CD4-positive, alpha-beta T cell treated with Interferon gamma for 1 hour (primary cell): ENCODE measurements around the gene STAT6.
"Not testable (repeated sequence)": the region's sequence is repeated elsewhere in the genome, so short reads cannot be mapped to it uniquely, and the experiment has no call there.

ENCODE experiments used
- DNase-seq: peaks from one replicate; pipeline ENCODE4 v3.0.0-alpha.2; 2020

STAT6 gene

DNA sequence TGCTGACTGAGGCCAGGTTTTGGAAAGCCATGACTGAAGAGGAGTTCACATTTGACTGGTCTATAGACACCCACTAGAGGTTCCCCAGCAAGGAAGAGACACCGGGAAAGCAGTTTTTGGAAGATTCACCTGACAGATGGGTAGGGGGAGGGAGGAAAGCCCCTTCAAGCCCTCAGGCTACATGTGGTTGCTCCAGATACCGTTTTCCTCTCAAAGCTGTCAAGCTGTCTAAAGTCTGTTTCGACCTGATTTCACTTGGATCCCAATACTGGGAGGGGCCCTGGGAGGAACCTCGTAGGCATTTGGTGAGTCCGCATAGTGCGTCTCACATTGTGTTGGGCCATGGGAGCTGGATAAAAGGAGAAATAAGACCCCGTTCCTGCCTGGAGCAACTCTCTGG, 15.4 kb upstream of the STAT6 start:
- DNase-seq = no peak

DNA sequence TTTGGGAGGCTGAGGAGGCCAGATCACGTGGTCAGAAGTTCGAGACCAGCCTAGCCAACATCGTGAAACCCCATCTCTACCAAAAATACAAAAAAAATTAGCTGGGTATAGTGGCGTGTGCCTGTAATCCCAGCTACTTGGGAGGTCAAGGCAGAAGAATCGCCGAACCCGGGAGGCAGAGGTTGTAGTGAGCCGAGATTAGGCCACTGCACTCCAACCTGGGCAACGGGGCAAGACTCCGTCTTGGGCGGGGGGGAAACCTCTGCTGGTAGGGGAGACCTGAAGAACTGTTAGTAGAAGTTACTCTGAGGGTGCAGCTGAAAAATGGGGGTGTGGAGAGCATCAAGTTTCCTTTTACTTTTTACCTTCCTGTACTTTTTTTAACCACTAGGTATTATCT, 14.9 kb upstream of the STAT6 start:
- no peak for DNase-seq

DNA sequence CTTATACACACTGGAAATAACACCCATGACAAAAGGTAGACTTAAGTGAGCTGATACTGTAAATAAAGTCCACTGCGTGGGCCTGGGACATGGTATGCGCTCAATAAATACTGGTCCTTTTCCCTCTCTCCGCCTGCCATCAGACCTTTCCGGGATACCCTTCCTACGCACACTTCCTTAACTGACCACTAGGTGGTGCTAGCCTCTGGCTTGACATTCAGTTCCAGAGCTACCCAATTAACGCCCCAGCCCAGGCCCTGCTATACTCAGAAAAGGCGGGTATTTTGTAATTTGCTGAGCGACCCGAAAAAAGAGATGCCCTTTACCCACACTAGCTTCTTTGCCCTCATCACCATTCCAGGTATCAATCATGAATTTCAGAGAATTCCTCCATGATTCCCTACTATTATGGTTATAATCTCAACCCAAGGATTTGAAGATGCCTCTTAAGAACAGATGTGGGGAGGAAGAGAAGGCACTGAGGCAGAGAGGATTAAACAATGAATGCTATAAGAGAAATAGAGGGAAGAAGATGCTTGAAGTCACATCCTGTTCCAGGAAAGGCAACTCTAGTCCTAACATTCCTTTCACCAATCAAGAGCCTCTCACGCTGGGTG, 13.2 kb upstream of the STAT6 start:
- peak; percentile 68 for DNase-seq

DNA sequence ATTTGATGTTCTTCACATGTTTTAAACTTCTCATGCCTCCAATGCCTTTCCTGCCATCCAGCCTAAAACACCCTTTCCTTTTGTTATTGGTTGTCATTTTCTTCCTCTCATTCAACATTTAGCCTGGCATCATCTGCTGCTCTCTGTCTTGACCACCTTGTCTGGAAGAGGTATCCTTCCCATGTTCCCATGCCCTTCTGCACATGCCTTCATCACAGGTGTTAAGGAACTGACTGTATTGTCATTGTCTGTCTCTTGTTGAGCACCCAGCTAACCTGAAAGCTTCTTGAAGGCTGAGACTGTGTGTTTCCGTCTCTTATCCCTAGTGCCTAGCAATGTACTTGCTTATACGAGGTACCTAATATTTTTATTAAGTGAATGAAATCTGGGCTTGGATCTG, 12.7 kb upstream of the STAT6 start:
- DNase-seq = no peak

DNA sequence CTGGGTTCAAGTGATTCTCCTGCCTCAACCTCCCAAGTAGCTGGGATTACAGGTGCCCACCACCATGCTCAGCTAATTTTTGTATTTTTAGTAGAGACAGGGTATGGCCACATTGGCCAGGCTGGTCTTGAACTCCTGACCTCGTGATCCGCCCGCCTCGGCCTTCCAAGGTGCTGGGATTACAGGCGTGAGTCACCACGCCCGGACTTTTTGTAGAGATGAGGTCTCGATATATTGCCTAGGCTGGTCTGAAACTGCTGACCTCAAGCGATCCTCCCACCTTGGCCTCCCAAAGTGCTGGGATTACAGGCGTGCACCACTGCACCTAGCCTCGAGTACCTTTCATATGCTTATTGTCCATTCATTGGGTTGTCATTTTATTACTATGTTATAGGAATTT, 9.6 kb upstream of the STAT6 start:
- DNase-seq = not testable (repeated sequence)

DNA sequence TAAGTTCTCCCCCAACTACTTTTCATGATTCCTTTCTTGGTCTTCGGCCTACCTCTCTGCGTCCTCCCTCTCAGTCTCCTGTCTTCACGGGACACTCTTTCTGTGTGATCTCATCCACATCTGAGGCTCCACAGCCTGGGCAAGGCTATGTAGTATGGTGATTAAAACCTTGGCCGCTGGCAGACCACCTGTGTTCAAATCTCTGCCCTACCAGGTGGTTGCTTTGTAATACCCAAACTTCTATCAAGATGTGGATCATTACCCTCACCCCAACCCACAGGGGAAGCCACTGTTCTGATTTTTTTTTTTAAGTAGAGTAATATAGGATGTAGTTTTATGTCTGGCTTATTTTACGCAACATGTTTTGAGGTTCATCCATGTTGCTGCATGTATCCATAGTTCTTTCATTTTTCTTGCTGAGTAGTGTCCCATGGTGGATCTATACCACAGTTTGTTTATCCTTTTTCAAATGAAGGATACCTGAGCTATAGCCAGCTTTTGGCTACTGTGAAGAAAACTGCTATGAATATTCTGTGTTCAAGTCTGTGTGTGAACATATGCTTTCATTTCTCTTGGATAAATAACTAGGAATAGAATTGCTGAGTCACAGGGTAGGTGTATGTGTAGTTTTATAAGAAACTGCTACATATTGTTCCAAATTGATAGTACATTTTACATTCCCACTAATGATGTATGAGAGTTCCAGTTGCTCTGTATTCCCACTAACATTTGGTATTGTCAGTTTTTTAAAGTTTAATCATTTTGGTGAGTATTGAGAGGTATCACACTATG, 8.3 kb upstream of the STAT6 start:
- no peak for DNase-seq

DNA sequence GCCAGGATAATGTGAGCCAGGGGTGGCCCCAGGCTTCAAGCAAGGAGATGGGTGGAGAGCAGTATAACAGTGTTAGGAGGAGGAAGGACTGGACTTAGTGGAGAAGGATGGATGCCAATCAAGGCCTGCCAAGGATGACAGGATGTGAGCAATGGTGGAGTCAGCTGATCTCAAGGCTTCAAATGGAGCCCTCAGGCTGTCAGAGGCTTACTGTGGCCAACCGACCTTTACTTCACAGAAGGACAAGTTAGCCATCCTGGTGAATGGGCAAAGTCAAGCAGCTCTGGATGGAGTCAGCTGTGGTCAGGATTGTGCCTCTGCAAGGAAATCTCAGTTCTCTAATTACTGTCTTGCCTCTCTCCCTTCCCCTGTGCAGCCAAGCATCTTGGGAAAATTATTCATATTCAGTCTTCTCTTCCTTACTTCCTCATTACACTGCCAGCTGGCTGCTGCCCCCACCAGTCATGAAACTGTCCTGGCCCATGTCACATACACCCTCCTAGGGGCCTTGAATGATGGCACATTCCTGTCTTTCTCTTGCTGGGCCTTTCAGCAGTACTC, 7.6 kb upstream of the STAT6 start:
- DNase-seq = peak; percentile 22

DNA sequence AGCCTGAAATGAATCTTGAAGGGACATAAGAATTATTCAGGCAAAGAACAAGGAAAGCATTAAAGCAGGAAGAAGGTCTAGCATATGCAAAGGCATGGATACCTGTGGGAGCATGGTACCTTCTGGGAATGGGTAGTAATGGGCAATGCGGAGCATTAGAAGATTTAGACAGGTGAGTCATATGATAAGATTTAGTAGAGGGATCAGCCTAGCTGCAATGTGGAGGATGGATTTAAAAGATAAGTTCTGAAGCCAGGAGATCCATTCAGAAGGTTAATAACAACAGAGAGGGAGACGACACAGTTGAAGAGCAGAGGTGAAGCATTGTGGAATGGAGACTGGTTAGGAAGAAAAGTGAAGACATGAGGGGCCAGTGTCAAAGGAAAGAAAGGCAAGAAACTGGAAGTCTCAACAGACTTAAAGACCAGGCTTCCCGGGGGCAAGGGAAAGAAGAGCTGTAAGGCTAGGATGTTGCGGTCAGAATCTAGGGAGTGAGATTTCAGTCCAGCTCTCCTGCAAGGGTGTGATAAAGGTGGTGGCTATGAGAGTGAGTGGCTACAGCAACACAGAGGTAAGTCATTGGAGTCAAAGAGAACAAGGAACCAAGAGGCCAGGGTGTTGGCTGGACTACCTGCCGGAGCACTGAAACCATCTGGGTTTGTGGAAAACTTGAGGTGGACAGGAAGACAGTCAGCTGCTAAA, 5.6 kb upstream of the STAT6 start:
- no peak for DNase-seq

DNA sequence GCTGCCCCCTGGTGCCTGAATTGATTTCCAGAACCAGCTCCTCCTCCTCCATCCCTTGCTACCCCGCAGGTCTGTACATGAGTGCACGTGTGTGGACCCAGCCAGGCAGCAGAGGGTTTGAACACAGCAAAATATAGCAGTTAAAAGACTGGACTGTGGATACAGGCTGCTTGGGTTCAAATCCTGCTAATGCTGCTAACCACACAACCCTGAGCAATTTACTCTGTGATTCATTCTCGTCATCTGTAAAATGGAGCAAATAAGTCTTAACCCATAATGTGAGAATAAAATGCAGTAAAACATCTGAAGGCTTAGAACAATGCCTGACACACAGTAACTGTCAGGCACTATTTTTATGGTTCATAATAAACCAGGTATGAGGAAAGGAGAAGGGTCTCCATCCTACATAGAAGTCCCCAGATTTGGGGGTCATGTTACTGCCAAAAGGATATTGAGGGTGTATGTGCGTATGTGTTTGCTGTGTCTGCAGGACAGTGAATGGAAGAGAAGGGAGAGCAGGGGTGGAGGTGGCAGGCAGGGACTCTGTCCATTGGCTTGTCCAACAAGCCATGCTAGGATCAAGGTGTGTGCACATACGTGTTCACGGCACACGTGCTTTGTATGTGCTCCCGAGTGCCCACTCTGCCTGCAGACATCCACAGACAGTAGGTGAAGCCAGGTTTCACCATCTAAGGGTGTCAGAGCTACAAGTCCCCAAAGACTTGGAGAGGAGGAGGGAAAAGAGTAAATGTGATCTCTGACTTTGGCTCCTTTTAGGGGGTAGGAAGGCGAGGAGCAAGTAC, 1.5 kb upstream of the STAT6 start:
- no peak for DNase-seq

DNA sequence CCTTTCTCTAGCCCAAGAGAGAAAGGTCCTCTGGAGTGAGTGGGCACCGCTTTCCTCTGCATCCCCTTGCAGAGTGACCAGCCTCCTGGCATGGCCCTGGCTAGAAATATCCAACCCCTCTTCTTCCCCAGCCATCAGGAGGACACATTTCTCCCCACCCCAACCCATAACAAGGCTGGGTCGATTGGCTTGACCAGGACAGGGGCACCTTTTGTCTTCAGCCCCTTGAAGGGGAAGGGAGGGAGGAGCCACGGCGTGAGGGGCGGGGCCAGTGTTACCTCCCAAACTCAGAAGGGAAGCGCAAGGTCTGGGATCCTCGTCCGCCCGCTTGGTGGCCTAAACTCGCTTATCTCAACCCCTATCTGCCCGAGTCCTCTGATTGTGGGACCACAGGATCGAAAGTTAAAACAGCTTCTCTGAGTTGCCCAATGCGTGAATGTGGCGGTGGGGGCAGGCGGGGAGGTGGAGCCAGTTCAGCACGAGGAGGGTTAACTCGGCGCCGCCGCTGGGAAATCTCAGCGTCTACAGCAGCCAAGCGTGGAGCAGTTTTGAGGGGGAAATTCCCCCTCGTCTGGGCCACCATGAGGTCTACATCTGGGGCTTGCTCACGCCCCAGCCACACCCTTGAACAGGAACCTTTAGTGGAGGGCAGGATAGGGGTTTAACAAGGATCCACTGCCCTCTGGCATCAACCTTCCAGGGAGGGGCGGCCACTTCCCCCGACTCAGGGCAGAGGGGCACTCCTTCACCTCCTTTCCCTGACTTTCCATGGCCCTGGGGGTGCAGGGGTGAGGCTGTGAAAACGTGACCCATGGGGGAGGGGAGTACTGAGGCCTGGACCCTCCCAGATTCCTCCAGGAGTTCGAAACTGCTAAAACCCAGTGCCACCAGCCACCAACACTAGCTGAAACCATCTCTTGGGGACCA, 795 bp downstream of the STAT6 start:
- DNase-seq = peak; percentile 82

DNA sequence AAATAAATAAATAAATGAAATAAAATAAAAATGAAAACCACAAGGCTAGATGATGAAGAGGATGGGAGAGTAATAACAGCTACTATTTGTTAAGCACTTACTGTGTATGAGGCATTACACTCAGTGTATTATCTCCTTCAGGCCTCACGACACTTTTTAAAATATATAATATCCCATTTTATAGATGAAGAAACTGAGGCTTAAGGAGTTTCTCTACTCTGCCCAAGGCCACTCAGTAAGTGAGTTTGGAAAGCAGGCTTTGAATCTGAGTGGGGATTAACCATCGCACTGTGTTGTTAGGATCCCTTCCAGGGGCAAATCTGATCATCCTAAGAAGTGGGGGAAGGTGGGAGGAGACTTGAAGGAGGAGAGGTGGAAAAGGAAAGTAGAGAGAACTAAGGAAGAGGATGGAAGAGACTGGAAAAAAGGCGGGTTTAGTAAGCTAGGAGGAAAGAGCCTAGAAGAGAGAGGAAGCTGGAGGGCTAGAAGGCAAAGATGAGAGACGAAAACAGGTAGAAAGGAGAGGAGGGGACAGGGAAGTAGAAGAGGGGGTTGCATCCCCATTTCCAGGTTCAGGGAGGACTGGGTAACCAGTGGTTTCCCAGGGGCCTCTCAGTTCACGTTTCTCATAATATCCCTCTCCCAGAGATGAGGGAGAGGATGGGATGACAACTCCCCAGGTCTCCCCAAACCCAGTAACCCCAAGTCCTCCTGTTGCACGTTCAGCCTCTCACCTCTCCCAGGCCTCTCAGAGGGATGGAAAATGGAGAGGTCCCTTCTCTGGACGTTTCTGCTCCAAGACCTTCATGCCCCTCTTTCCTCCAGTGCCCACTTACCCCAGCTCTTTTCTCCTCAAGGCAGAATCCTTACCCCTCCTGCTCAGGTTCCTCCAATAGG, 1.7 kb downstream of the STAT6 start:
- no peak for DNase-seq

DNA sequence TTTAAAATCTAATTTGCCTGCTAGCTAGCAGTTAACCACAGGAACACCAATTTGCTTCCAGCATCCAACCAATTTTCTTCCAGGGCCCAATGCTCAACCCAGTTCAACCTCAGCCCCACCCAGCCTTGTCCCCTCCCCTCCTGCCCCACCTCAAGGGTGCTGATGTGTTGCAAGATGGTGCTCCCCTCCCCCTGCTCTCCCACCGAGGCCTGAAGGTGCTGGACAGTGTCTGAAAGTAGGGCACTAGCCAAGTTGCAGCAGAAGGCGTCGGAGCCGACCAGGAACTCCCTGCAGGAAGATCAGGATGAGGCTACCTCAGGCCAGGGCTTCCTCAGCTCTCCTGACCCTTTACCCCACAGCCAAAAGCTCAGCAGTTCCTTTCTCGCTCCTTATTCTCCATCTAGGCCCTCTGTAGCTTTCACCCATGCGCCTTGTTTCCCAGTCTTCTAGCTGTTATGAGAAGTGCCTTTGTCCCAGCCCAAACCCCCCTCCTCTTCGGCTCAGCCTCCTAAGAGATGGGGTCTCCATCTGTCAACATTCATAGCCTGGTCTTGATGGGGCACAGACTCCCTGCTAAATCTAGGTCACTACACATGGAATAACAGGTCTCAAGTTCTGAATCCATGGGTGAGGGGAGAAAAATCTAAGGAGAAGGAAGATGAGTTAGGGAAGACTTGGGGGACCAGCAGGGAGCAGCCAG, 3.6 kb downstream of the STAT6 start:
- DNase-seq = no peak

DNA sequence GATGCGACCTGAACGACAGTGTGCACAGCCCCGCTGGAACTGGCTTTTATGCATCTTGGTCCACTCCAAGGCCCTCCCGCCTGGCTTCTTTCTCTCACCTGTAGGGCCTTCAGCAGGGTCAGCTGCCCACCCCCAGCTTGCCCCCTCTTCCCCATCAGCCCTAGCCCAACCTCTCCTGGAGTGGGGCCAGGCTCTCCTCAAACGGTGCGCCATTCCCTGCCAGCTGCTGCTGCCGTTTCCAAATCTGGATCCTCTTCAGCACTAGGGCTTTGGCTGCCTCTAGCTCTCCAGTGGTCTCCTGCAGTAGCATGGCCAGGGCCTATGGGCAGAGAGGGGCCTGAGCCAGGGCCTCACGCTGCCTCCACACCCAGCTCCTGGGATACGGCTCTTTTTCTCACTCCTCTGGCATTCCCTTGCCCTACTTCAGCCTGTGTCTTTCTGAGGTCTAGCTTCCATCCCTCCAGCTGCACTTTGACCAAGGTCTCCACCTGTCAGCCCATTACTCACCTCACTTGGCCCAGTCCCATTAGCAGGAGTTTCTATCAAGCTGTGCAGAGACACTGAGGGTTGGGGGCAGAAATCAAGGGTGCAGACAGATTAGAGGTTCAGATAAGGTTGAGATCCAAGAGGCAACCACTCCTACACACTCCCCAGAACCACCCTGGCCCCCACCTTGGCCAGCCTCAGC, 5.0 kb downstream of the STAT6 start:
- DNase-seq = no peak

DNA sequence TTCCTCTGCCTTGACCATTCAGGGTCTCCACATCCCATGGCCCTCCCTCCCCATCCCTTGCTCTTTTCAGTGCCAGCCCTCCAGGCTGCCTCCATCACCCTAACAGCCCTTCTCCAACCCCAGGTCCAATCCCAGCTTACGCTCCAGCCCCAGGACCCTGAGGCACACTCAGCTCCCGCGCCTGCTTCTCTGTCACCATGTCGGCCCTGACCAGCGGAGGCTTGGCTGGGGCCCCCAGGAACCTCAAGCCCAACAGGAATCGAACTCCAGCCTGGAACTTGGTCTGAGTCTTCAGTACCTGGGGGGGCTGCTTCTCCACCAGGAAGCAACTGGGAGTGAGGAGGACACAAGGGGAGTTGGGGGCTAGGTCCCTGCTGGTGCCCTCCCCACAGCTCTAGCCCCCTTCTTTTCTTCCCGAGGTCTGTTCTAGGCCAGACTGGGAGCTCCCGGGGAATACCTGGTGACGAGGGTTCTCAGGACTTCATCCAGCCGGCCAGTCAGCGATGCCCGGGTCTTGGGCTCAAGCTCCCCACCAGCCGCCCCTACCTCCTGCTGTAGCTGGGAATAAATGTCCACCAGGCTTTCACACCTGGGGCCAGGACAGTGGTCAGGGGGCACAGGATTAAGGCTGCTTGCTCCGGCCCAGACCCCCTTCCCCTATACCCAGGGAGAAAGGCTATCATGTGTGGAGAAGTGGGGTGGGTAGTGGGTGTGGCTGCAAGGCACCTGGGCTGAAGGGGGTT, 6.0 kb downstream of the STAT6 start:
- no peak for DNase-seq

DNA sequence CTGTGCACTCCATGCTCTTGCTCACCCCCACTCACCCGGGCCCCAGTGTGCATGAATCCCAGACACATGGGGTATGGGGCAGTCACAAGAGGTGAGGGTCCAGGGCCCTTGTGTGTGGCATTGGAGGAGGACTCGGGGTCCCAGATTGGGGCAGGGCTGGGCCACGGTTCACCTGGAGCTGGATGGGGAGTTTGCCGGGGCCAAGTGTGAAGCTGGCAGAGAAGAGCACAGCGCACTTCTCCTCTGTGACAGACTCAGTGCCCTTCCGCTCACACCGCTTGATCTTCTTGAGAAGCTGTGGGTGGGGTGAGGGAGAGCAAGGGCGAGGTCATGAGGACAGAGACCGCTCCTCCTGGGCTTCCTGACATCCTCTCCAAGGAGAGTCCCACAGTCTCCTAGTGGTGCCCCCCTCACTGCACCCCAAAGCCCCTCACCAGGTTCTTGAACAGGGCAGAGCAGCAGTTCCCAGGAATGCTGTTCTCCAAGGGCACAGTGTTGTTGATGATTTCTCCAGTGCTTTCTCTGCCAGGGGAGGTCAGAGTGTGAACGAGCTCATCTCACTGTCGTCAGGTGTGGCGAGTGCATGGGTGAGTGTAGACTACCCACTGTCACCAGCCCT, 6.8 kb downstream of the STAT6 start:
- DNase-seq = no peak

DNA sequence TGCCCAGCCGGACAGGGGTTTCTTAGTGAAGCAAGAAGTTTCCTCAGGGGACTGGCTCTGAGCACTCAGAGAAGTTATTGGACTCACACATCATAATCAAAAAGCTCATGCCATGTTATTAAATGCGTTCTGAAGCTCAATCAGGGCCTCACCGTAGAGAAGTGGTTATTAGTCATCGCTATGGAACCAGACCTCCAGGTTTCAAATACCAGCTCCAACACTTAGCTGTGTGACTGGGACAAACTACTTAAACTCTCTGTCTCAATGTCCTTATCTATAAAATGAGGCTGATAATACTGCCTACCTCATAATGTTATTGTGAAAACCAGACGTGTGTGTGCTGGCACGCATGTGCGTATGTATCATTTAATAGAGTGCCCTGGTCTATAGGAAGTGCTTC, 7.3 kb downstream of the STAT6 start:
- no peak for DNase-seq

DNA sequence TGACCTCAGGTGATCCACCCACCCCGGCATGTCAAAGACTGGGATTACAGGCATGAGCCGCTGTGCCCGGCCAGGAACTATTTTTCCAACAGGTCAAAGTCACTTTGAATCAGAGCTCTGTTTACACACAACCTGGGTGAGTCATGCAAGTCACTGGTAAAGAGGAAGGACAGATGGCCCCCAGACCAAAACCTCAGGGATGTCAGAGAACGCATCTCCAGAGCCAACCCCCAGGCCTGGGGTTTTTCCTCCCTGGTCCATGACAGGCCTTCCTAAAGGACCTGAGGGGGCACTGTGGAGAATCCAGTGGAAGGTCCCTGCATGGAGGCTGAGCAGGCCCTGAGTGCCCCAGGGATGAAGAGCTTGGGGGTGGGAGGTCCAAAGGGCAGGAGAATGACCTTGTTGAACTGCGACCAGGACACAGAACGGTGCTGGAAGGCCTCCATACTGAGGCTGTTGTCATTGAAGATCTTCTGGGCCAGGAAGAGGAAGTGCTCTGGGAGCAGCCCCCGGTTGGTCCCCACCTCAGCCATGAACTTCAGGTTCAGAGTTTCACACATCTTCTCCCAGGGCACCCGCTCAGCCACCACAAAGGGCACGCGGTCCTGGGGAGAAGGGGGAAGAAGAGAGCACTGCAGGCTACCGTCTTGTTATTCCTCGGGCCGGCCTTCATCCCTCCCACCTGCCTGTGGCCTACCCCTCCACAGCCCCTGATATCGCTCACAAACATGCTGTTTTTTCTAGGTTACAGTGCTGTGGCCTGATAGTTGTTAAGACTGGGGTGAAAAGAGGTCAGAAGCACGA, 9.1 kb downstream of the STAT6 start:
- DNase-seq = no peak
